Ascending aorta (tissue), 2 donors: ENCODE measurements around the gene SQSTM1. TPM values are rescaled to one million over a fixed set of nuclear protein-coding genes. Genes with fewer than 3 reads are reported as not detected.
"Not testable (repeated sequence)": the region's sequence is repeated elsewhere in the genome, so short reads cannot be mapped to it uniquely, and the experiment has no call there.

Experiments
- DNase-seq, 2 donors: peaks; one replicate each; pipeline ENCODE4 v3.0.0-alpha.2; 2019; ENCODE audit warnings: low spot score in 2 of 2
- H3K27ac ChIP-seq, 2 donors: fragments of 200-600 bp; sonication (generic); one replicate each; pipeline ENCODE4 v1.5.1; 2016 to 2017; ENCODE audit warnings: mild to moderate bottlenecking in 1 of 2
- H3K27me3 ChIP-seq: fragments of 200-600 bp; sonication (generic); one replicate; pipeline ENCODE4 v1.5.1; 2017
- H3K36me3 ChIP-seq, 2 donors: fragments of 200-600 bp; sonication (generic); one replicate each; pipeline ENCODE4 v1.5.1; 2016
- H3K4me1 ChIP-seq, 2 donors: fragments of 200-600 bp; sonication (generic); one replicate each; pipeline ENCODE4 v1.5.1; 2016 to 2017; ENCODE audit warnings: mild to moderate bottlenecking in 1 of 2
- H3K4me3 ChIP-seq, 2 donors: fragments of 200-600 bp; sonication (generic); one replicate each; pipeline ENCODE4 v1.5.1; 2016 to 2017; ENCODE audit warnings: mild to moderate bottlenecking in 1 of 2
- H3K9me3 ChIP-seq, 2 donors: fragments of 200-600 bp; sonication (generic); one replicate each; pipeline ENCODE4 v1.5.1; 2016
- CTCF ChIP-seq, 3 experiments: fragments of 200-600 bp in 2 of 3; fragments of 450-650 bp in 1 of 3; sonication (generic) in 2 of 3; IDR thresholded peaks; one replicate each; pipeline ENCODE4 v1.5.1; 2016 to 2019; ENCODE audit warnings: antibody characterized with exemption in 3 of 3, mild to moderate bottlenecking in 1 of 3, moderate library complexity in 1 of 3
- intact Hi-C: fragments of 100-400 bp; cut with DNase I; formaldehyde crosslinking; loops from one replicate; pipeline ENCODE4 v1.15.1; 2023
- total RNA-seq: library from RNA; depleted of rRNA; stranded (reverse); fragments of >200 nt; gene quantifications from one replicate; pipeline ENCODE4 v1.1.0, GENCODE V29; 2016

Gene SQSTM1
- total RNA-seq, 1 donor from 2014 or later, result 476 TPM

- no peaks in the 10 kb centered on the region for H3K4me1 ChIP-seq
- H3K27ac ChIP-seq, result no peak overlapping the region
- no peaks in the 10 kb centered on the region for H3K9me3 ChIP-seq
- no peaks in the 10 kb centered on the region for H3K27me3 ChIP-seq
- no peak for TF ChIP-seq CTCF (IDR thresholded peaks at IDR 0.05)
- intact Hi-C loops, result no loop called here
- peaks cover 24 to 34% of the 10 kb centered on the region in 2 donors for H3K36me3 ChIP-seq
- H3K4me3 ChIP-seq, result no peak overlapping the region
- DNase-seq, result no peak
These were observed 40.3 kb upstream of the SQSTM1 start for GRCh38 chr5:179780362-179780761.

GRCh38 chr5:179781846-179782245 lies 38.9 kb upstream of the SQSTM1 start:
- DNase-seq, result no peak
- intact Hi-C loops, result no loop called here
- no peaks in the 10 kb centered on the region for H3K4me1 ChIP-seq
- no peaks in the 10 kb centered on the region for H3K27me3 ChIP-seq
- no peaks in the 10 kb centered on the region for H3K9me3 ChIP-seq
- H3K36me3 ChIP-seq, result peaks cover 10 to 20% of the 10 kb centered on the region in 2 donors
- no peak overlapping the region for H3K27ac ChIP-seq
- no peak for TF ChIP-seq CTCF (IDR thresholded peaks at IDR 0.05)
- no peak overlapping the region for H3K4me3 ChIP-seq

- no peak for TF ChIP-seq CTCF (IDR thresholded peaks at IDR 0.05)
- Histone ChIP-seq H3K4me1 (no peaks in the 10 kb centered on the region), H3K36me3 (peaks cover 10% of the 10 kb centered on the region in 2 donors), H3K4me3 (no peak overlapping the region), H3K27ac (no peak overlapping the region), H3K27me3 (no peaks in the 10 kb centered on the region), H3K9me3 (no peaks in the 10 kb centered on the region)
- intact Hi-C loops, result no loop called here
- DNase-seq, result no peak
These were observed 37.6 kb upstream of the SQSTM1 start for GRCh38 chr5:179783128-179783527.

- no peaks in the 10 kb centered on the region for H3K4me1 ChIP-seq
- no peaks in the 10 kb centered on the region for H3K27me3 ChIP-seq
- no peaks in the 10 kb centered on the region for H3K36me3 ChIP-seq
- DNase-seq, result no peak
- TF ChIP-seq CTCF (IDR thresholded peaks at IDR 0.05), result no peak
- H3K9me3 ChIP-seq, result no peaks in the 10 kb centered on the region
- H3K27ac ChIP-seq, result no peak overlapping the region
- intact Hi-C loops, result no loop called here
- H3K4me3 ChIP-seq, result no peak overlapping the region
These were observed 33.8 kb upstream of the SQSTM1 start for GRCh38 chr5:179786861-179787260.

GRCh38 chr5:179788193-179788854 lies 32.4 kb upstream of the SQSTM1 start:
- no peaks in the 10 kb centered on the region for H3K27me3 ChIP-seq
- intact Hi-C loops, result no loop called here

GRCh38 chr5:179789278-179789677 lies 31.4 kb upstream of the SQSTM1 start:
- DNase-seq, H3K27ac ChIP-seq, H3K36me3 ChIP-seq, H3K9me3 ChIP-seq, H3K4me3 ChIP-seq, intact Hi-C loops, H3K27me3 ChIP-seq: not testable (repeated sequence)
- H3K4me1 ChIP-seq, result peaks cover 0 to 15% of the 10 kb centered on the region in 2 donors

More at GRCh38 chr5:179788193-179788854, 32.4 kb upstream of the SQSTM1 start:
- H3K4me3 ChIP-seq, result no peak overlapping the region
- no peak for DNase-seq
- no peaks in the 10 kb centered on the region for H3K9me3 ChIP-seq
- no peak for TF ChIP-seq CTCF (IDR thresholded peaks at IDR 0.05)
- H3K27ac ChIP-seq, result no peak overlapping the region
- H3K36me3 ChIP-seq, result no peaks in the 10 kb centered on the region
- peaks cover 0 to 5% of the 10 kb centered on the region in 2 donors for H3K4me1 ChIP-seq
